Ammon's horn (tissue), 1 donor: ENCODE measurements around the gene DPYD.

ENCODE experiments used
- DNase-seq: peaks from one replicate; pipeline ENCODE4 v3.0.0-alpha.2; 2016; ENCODE audit warnings: low spot score

The DPYD gene

GRCh38 chr1:97610102-97610501 lies 310.7 kb downstream of the DPYD start:
- DNase-seq = no peak

GRCh38 chr1:97608272-97608671 lies 312.6 kb downstream of the DPYD start:
- DNase-seq = no peak

DNA sequence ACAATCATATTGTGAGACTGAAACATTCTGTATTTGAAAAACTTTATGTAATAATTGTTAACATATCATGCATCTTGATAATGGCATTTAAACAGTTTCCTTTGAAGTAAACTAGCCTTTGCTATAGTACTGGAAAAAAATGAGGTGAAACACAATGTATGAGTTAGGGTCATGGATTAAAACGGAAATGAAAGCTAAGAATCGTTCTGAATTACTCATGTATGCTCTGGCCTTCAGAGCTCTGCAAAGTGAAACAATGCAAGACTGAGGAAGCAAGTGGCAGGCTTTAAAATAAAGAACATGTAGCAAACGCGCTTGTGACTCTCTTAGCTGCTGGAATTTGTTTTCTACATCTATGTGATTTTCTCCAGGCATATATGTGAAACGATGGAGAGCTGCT lies 317.1 kb downstream of the DPYD start:
- DNase-seq = no peak

DNA sequence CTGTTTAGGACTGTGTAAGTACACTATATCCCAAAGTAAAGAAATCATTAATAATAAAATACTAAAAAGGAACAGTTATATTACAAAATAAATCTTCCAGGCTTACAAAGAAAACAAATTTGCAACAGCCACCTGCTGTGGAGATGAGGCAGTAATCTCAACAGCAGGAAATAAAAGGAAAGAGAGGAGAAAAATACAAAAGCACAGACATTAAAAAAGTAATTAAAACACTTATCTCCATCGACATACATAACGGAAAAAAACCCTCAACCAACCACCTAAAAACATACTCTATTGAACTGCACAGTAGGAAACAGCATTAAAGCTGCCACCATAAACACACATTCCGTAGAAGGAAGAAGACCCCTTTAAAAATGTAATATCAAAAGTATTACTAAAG lies 317.6 kb downstream of the DPYD start:
- no peak for DNase-seq

- no peak for DNase-seq
Observed at GRCh38 chr1:97599447-97599846, 321.4 kb downstream of the DPYD start.

- no peak for DNase-seq
Observed at GRCh38 chr1:97593192-97593591, 327.6 kb downstream of the DPYD start.

GRCh38 chr1:97588772-97589171 lies 332.1 kb downstream of the DPYD start:
- no peak for DNase-seq

DNA sequence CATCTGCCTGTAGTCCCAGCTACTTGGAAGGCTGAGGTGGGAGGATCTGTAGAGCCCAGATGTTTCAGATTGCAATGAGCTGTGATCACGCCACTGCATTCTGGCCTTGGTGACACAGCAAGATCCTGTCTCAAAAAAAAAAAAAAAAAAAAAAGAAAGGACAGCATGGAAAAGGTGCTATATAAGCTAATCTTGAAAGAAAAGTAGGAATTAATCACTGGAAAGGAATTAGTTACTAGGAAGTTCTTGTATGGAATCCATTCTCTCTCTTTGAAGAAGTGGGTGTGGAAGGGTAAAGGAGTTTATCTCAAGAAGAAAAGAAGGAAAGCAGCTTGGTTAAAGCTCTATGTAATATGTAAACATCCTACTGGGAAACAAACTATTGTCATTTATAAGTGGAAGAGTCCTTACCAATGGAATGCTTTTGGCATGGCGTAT lies 339.2 kb downstream of the DPYD start:
- DNase-seq = no peak

GRCh38 chr1:97577613-97578012 lies 343.2 kb downstream of the DPYD start:
- DNase-seq = no peak

- no peak for DNase-seq
Observed at GRCh38 chr1:97573553-97573952, 347.3 kb downstream of the DPYD start.

- DNase-seq = no peak
Observed at GRCh38 chr1:97572561-97572960, 348.3 kb downstream of the DPYD start.

DNA sequence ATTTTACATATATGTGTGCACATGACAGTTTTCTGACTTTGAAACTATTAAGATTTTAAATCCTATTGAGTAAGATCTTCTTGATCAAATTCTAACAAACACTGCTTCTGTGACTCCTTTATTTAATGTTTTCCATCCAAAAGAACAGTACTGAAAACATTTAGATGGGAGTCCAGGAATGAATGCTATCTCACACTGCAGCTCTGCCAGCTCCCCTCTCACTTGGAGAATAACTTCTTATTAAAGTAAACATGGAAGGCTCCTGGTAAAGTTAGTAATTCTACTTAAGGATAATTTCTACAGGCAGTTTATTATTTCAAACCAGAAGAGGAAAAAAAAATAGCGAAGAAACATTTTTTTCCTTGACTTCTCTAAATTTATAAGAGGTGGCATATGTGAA lies 349.1 kb downstream of the DPYD start:
- no peak for DNase-seq

DNA sequence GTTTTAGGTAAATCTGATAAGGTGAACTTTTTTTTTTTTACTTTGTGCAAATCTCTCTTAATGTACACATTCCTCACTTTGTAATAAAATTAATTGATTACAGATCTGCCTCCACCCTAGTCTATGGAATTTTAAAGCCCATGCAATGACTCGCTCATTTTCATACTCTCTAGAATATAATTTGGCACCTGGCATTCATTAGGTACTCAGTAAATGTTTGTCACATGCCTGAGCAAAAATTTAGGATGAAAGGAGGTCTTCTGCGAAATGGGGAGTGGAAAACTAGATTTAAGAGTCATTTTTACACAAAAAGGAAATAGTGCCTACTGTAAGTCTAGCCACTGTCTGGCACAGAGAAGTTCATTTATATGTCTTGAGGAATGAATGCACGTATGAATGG lies 350.1 kb downstream of the DPYD start:
- DNase-seq = no peak

- DNase-seq = no peak
Observed at GRCh38 chr1:97567000-97567749, 353.7 kb downstream of the DPYD start.

DNA sequence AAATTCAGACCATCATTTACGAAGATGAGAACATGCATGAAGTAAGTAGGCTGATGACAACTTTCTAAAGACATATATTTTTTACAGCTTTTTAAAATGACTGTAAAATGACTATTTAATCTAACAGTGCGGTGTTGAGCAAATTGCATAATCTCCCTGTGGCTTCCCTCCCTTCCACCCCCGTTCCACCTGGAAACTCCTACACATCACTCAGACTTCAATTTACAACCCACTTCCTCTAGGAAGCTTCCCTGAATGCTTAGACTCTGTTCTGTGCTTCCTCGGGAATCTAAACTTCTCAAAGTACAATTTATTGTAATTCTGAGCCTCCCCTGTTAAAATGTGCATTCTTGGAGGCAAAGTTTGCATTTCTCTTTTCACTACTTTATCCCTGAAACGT lies 354.9 kb downstream of the DPYD start:
- peak; percentile 43 for DNase-seq

DNA sequence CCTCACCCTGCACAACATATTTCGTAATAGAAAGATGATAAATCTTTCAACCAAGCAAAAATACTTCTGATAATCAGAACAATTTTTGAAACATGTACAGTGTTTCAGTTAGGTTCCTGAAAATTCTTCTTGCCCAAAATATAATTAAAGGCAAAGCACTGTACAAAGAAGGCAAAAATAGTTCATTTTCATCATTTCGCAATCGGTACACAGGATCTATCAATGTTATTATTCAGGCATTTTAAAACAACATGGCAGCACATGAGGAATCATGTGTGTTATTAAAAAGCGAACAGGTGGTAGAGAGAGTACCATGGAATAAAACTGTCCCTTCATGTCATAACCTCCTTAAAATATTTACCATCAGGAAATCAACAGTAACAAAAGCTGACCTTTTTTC lies 356.9 kb downstream of the DPYD start:
- DNase-seq = no peak

DNA sequence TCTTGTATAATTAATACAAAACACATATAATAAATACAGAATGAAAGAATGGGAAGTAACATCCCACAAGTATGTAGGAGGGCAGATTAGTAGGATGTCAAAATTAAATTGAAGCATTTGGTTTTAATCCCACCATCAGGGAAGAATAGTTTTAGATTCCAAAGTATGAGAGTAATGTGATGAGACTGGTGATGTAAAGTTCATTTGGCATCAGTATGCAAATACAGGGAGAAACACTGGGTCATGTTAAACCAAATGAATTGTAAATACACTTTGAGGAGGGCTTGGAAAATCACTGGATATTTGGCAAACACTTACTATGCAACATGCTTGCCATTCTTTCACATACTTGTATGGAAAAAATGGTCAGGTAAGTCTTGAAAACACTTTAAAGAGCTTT lies 358.8 kb downstream of the DPYD start:
- DNase-seq = no peak

DNA sequence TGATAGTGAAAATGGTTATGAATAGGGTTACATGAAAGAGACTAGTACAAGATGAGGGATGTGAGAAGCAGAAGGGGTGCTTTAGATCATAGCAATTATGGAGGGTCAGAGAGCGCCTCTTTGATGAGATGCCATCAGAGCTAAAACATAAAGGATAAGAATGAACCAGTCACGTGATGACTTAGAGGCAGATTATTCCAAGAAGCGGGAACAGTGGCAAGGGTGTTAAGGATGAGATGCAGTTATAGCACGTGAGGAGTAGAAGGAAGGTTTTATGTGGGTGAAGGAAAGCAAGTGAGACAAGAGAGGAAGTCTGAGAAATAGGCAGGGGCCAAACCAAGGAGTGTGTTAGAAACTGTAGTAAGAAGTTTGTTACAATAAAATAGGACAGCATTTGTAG lies 360.1 kb downstream of the DPYD start:
- no peak for DNase-seq

DNA sequence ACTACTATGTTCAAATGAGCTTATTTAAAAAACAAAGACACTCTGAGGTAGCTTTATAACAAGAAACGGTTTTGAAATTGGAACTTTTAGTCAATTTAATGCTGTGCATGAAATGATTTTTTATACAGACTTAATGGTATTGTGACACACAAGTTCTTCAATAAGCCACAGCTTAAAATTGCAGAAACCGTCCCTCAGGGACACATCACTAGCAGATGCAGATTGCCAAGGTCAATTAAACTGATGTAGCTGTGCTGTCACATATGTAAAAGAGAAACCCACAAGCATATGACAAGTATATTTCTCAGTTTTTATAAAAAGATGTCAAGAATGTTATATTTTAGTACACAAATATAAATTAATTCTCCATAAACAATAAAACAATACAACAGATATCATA lies 366.9 kb downstream of the DPYD start:
- DNase-seq = no peak

DNA sequence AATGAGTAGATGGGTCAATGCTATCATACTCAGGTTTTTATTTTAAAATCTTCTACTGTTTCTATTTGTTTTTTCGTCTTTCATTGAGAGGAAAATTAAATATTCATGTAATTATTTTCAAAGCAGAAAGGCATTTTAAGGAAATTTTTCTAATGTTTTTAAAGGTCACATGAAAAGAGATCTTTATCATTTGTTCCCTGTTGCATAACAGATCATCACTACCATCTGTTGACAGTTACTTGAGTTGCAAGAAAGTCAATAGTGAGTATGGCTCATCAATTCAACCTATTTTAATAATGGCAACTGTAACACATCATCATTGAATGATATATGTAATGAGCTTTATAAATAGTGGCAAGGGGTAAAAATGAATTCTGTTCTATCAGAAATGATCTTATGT lies 369.7 kb downstream of the DPYD start:
- DNase-seq = no peak

DNA sequence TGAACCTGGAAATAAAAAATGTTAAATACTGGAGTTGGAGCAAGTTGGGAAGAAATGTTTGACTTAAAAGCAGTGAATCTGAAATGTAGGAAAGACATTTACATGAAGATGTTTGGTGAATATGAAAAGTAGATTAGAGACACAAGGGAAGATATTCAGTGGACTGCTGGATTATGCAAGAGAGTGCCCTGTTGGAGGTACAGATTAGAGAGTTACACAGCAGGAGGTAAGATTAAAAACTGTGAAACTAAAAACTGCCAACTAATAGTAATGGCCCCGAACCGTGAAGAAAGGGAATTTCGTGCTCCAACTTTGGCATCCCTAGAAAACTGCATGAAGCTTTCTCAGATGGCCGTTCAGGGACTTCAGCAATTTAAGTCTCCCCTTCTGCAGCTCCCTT lies 375.4 kb downstream of the DPYD start:
- no peak for DNase-seq

GRCh38 chr1:97540346-97540888 lies 380.4 kb downstream of the DPYD start:
- DNase-seq = no peak

- DNase-seq = no peak
Observed at GRCh38 chr1:97538113-97538512, 382.7 kb downstream of the DPYD start.

DNA sequence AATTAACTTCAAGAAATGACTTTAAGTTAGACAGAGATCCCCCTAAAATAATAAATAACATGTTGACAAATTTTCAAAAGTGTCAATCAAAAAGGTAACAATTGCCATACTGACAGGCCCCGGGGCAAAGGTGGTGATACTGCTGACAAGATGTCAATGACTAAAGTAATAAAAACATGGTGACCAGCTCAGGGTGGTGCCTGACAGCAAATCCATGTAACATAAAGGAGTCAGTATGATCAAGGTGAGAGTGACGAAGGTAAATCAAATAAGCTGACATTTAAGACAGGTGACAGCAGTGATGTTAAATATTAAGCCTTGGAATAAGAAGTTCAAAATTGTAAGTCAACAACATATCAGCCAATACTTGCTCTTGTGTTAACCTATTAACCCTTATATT lies 387.5 kb downstream of the DPYD start:
- no peak for DNase-seq
